ENCODE results near the gene EMX1.

GRCh38 chr2:72933207-72933606, 15.9 kb downstream of the EMX1 start:
- no peak for TF ChIP-seq POLR2A (IDR thresholded peaks at IDR 0.05)
- TF ChIP-seq, protein P1, sequence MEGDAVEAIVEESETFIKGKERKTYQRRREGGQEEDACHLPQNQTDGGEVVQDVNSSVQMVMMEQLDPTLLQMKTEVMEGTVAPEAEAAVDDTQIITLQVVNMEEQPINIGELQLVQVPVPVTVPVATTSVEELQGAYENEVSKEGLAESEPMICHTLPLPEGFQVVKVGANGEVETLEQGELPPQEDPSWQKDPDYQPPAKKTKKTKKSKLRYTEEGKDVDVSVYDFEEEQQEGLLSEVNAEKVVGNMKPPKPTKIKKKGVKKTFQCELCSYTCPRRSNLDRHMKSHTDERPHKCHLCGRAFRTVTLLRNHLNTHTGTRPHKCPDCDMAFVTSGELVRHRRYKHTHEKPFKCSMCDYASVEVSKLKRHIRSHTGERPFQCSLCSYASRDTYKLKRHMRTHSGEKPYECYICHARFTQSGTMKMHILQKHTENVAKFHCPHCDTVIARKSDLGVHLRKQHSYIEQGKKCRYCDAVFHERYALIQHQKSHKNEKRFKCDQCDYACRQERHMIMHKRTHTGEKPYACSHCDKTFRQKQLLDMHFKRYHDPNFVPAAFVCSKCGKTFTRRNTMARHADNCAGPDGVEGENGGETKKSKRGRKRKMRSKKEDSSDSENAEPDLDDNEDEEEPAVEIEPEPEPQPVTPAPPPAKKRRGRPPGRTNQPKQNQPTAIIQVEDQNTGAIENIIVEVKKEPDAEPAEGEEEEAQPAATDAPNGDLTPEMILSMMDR (IDR thresholded peaks at IDR 0.05) = no peak

Measured in Peyer's patch (tissue), 4 donors.